ENCODE results near the gene USP47.
A peak's percentile ranks its signal among the peaks of the same experiment; 100 is the strongest.

The USP47 gene

DNA sequence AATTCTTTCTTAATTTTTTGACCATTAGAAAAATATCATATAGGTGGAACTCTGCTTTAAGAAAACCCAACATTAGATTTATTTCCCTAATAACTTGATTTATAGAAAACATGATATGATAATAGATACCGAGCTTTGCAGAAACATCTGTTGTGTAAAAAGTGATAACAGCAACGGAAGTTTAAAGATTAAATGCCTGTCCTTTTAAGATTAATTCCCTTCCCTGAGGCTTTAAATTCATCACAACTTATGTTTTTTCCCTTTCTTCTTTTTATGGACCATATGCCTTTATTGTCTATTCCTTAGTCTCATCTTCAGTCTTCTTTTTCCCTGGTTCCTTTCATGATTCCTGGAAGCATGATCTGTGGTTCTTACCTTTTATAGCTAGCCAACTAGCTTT, 1.9 kb downstream of the USP47 start:
- no peaks in the 10 kb centered on the region for H3K9me3 Mint-ChIP-seq (ENCODE audit: low read depth)
- no peaks in the 10 kb centered on the region for H3K36me3 Mint-ChIP-seq
- H3K27ac Mint-ChIP-seq: no peak overlapping the region
- H3K4me3 Mint-ChIP-seq: no peak overlapping the region
- H3K27me3 Mint-ChIP-seq: peaks cover 5% of the 10 kb centered on the region
- H3K4me1 Mint-ChIP-seq (ENCODE audit: low read depth): peaks cover 7% of the 10 kb centered on the region

DNA sequence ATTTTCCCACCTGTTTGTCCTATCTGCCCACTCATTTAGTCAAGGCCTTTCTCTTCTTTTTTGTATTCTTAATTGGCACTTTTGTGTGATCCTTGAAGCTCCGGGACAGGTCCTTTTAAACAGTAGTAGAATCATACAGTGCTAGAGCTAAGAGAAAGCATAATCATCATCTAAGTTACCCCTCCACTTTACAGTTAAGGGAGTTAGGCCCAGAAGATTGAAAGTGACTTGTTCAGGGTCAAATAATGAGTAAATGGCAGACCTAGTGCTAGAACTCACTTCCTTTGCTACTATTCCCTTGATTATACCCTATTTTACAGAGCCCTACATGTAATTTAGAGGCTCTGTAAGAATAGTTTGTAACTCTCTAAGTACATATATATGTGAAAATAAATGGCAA, 2.5 kb downstream of the USP47 start:
- Mint-ChIP-seq H3K4me1 (ENCODE audit: low read depth) (peaks cover 13% of the 10 kb centered on the region), H3K27me3 (no peaks in the 10 kb centered on the region), H3K9me3 (ENCODE audit: low read depth) (no peaks in the 10 kb centered on the region), H3K27ac (no peak overlapping the region), H3K4me3 (no peak overlapping the region), H3K36me3 (no peaks in the 10 kb centered on the region)

GRCh38 chr11:11845071-11845470, 3.3 kb downstream of the USP47 start:
- no peaks in the 10 kb centered on the region for H3K27me3 Mint-ChIP-seq
- H3K9me3 Mint-ChIP-seq (ENCODE audit: low read depth): no peaks in the 10 kb centered on the region
- H3K27ac Mint-ChIP-seq: no peak overlapping the region
- H3K4me3 Mint-ChIP-seq: no peak overlapping the region
- H3K4me1 Mint-ChIP-seq (ENCODE audit: low read depth): peaks cover 21% of the 10 kb centered on the region
- H3K36me3 Mint-ChIP-seq: no peaks in the 10 kb centered on the region

- Mint-ChIP-seq H3K36me3 (no peaks in the 10 kb centered on the region), H3K27me3 (no peaks in the 10 kb centered on the region), H3K9me3 (ENCODE audit: low read depth) (no peaks in the 10 kb centered on the region), H3K27ac (no peak overlapping the region), H3K4me1 (ENCODE audit: low read depth) (peaks cover 26% of the 10 kb centered on the region), H3K4me3 (no peak overlapping the region)
Measured at GRCh38 chr11:11845551-11845950, 3.8 kb downstream of the USP47 start.

DNA sequence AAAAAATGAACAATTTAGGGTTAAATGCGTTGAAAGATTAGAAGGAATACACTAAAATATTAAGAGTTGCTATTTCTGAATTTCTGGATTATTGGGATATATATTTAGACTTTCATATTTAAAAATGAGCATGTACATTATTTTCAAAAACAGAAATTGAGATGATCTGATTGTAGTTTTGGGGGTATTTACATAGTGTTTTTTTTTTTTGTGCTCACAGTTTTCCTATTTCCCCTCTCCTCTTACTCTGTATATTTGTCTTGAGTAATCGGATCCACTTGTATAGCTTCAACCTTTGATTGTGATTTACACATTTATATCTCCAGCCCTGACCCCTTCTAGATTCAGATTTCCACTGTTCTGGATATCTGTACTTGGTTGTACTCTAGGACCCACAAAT, 5.3 kb downstream of the USP47 start:
- no peaks in the 10 kb centered on the region for H3K36me3 Mint-ChIP-seq
- H3K27me3 Mint-ChIP-seq: no peaks in the 10 kb centered on the region
- peak overlapping the region; percentile 65 for H3K4me3 Mint-ChIP-seq
- H3K27ac Mint-ChIP-seq: peak overlapping the region; percentile 70
- H3K9me3 Mint-ChIP-seq (ENCODE audit: low read depth): no peaks in the 10 kb centered on the region
- peaks cover 36% of the 10 kb centered on the region for H3K4me1 Mint-ChIP-seq (ENCODE audit: low read depth)

DNA sequence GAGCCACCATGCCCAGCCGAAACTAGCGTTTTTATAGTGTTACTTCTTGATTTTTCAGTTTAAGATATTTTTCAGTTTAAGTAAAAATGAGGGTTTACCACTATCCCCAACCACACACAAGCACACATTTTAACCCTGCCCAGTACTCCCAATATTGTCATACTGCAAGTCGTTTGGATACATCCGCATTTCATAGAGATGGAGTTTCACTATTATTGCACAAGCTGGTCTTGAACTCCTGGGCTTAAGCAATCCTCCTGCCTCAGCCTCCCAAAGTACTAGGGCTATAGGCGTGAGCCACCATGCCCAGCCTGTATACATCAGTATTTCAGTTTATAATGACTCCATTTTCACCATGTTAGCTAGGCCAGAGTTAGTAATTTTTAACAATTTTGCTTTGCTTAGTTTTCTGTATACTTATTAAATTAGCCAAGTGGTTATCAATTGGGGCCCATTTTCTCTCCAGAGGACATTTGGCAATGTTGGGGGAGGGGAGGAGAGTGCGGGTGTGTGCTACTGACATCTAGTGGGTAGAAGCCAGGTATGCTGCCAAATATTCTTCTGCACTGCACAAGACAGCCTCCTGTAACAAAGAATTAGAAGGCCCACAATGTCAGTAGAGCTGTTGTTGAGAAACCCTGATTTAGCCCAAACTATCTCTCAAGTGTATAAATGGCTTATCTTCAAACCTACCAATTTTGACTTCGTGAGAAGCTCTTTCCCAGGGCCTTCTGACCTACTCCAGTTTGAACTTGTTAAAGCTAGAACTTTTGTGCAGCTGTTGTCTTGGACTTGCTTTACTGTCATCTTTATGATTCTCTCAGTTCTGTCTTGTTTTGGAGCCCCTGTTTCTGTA, 7.3 kb downstream of the USP47 start:
- Mint-ChIP-seq H3K9me3 (ENCODE audit: low read depth) (no peaks in the 10 kb centered on the region), H3K4me3 (peak overlapping the region; percentile 60), H3K27me3 (no peaks in the 10 kb centered on the region), H3K4me1 (ENCODE audit: low read depth) (peaks cover 51% of the 10 kb centered on the region), H3K27ac (peak overlapping the region; percentile 67), H3K36me3 (no peaks in the 10 kb centered on the region)

GRCh38 chr11:11850668-11851067, 8.9 kb downstream of the USP47 start:
- H3K36me3 Mint-ChIP-seq: no peaks in the 10 kb centered on the region
- no peak overlapping the region for H3K27ac Mint-ChIP-seq
- peaks cover 58% of the 10 kb centered on the region for H3K4me1 Mint-ChIP-seq (ENCODE audit: low read depth)
- peak overlapping the region; percentile 60 for H3K4me3 Mint-ChIP-seq
- no peaks in the 10 kb centered on the region for H3K9me3 Mint-ChIP-seq (ENCODE audit: low read depth)
- H3K27me3 Mint-ChIP-seq: no peaks in the 10 kb centered on the region

GRCh38 chr11:11856638-11857037, 14.9 kb downstream of the USP47 start:
- Mint-ChIP-seq H3K4me3 (peak overlapping the region; percentile 15), H3K27me3 (no peaks in the 10 kb centered on the region), H3K9me3 (ENCODE audit: low read depth) (no peaks in the 10 kb centered on the region), H3K27ac (peak overlapping the region; percentile 22), H3K4me1 (ENCODE audit: low read depth) (peaks cover 73% of the 10 kb centered on the region), H3K36me3 (no peaks in the 10 kb centered on the region)

DNA sequence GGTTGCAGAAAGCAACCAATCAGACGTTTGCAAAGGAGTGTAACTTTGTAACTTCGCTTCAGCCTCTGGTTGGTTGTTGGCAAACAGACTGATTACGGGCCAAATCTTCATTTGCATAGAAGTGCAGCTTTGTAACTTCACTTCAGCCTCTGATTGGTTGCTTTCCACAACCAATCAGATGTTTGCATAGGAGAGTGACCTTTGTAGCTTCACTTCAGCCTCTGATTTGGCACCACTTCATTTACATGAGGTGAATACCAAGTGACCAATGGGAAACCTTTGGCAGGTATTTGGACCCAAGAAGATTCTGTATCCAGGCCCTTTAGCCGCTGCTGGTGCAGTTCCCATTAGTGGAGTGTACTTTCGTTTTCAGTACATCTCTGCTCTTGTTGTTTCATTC, 16.0 kb downstream of the USP47 start:
- Mint-ChIP-seq H3K4me3 (peak overlapping the region; percentile 41), H3K27ac (no peak overlapping the region), H3K4me1 (ENCODE audit: low read depth) (peaks cover 70% of the 10 kb centered on the region), H3K27me3 (no peaks in the 10 kb centered on the region), H3K36me3 (no peaks in the 10 kb centered on the region), H3K9me3 (ENCODE audit: low read depth) (no peaks in the 10 kb centered on the region)

GRCh38 chr11:11858676-11859075, 16.9 kb downstream of the USP47 start:
- Mint-ChIP-seq H3K4me3 (peak overlapping the region; percentile 55), H3K27ac (peak overlapping the region; percentile 46), H3K27me3 (no peaks in the 10 kb centered on the region), H3K36me3 (no peaks in the 10 kb centered on the region), H3K9me3 (ENCODE audit: low read depth) (no peaks in the 10 kb centered on the region), H3K4me1 (ENCODE audit: low read depth) (peaks cover 66% of the 10 kb centered on the region)

DNA sequence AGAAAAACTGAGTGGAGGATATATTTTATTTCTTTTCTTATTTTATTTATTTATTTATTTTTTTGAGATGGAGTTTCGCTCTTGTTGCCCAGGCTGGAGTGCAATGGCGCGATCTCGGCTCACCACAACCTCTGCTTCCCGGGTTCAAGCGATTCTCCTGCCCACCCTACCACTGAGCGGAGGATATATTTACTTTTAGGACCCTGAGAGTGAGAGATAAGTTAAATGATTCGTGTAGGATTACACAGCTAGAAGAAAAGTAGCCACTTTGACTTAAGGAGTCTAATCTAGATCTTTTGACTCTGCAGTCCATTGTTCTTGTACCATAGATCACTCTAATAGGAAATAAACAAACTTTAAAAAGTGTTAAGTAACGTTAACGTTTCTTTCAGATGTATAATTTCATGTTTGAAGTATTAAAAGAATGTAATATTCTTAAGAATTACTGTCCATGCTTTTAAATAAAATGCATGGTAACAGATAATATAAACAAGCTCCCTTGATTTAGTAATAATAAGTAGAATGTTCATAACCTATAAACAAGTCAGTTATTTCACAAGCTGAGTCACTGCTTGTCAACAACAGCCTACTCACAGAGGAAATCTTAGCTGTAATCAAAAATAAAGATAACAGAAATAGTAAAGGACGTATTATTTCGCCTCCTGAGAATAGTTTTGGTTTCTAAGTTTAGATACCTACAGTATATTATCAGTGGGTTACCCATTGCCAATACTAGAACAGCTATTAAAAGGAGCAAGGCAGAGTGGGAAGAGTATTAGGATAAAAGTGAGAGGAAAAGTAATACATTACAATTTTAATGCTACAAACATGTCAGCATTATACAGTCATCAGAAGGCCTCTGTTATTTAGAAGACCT, 18.6 kb downstream of the USP47 start:
- H3K9me3 Mint-ChIP-seq (ENCODE audit: low read depth): no peaks in the 10 kb centered on the region
- peak overlapping the region; percentile 12 for H3K27ac Mint-ChIP-seq
- H3K4me3 Mint-ChIP-seq: peak overlapping the region; percentile 2
- H3K4me1 Mint-ChIP-seq (ENCODE audit: low read depth): peaks cover 74% of the 10 kb centered on the region
- no peaks in the 10 kb centered on the region for H3K27me3 Mint-ChIP-seq
- no peaks in the 10 kb centered on the region for H3K36me3 Mint-ChIP-seq

DNA sequence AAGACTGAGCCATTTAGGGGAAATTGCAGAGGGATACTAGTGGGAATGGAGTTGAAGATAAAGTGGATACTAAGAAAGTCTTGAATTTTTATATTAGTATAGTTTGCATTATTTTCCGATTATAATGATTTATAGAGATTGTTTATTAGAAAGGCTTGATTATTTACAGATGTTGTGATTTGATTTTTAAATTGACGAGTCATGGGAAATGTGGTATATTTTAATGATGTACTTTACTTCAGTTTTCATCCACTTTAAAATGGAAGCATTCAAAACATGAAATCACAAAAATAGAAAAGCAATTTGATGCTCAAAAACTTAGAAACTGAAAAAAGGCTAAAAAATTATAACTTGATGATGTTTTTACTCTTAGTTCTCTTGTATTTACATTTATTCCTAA, 21.2 kb downstream of the USP47 start:
- Mint-ChIP-seq H3K4me3 (no peak overlapping the region), H3K9me3 (ENCODE audit: low read depth) (no peaks in the 10 kb centered on the region), H3K4me1 (ENCODE audit: low read depth) (peaks cover 74% of the 10 kb centered on the region), H3K36me3 (peaks cover 3% of the 10 kb centered on the region), H3K27me3 (no peaks in the 10 kb centered on the region), H3K27ac (no peak overlapping the region)

DNA sequence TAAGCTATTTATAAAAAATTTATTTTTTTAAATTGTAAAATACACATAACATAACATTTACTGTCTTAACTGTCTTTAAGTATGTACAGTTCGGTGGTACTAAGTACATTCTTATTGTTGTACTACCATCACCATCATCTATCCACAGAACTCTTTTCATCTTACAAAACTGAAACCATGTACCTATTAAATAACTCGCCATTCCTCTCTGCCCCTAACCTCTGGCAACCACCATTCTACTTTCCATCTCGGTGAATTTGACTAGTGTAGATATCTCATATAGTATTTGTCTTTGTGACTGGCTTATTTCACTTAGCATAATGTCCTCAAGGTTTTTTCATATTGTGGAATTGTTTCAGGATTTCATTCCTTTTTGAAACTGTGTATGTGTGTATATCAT, 22.6 kb downstream of the USP47 start:
- H3K4me3 Mint-ChIP-seq: peak overlapping the region; percentile 10

GRCh38 chr11:11864803-11865202, 23.0 kb downstream of the USP47 start:
- Mint-ChIP-seq H3K27me3 (no peaks in the 10 kb centered on the region), H3K4me3 (peak overlapping the region; percentile 24), H3K27ac (peak overlapping the region; percentile 41), H3K36me3 (peaks cover 5% of the 10 kb centered on the region), H3K4me1 (ENCODE audit: low read depth) (peaks cover 74% of the 10 kb centered on the region), H3K9me3 (ENCODE audit: low read depth) (no peaks in the 10 kb centered on the region)

More for the DNA sequence above, 22.6 kb downstream of the USP47 start:
- Mint-ChIP-seq H3K27me3 (no peaks in the 10 kb centered on the region), H3K4me1 (ENCODE audit: low read depth) (peaks cover 71% of the 10 kb centered on the region), H3K36me3 (peaks cover 5% of the 10 kb centered on the region), H3K27ac (peak overlapping the region; percentile 11), H3K9me3 (ENCODE audit: low read depth) (no peaks in the 10 kb centered on the region)

DNA sequence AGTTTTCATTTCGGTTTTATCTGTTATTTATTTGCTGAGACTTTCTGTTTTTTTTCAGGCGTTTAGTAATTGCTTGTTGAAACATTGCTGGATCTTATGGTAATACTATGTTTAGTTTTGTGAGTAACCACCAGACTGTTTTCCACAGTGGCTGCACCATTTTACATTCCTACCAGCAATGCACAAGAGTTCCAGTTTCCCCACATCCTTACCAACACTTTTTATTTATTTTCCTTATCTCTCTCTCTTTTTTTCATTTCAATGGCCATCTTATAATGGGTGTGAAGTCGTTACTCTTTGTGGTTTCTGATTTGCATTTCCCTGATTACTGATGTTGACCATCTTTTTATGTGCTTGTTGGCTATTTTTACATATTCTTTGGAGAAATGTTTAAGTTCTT, 23.7 kb downstream of the USP47 start:
- H3K36me3 Mint-ChIP-seq: peaks cover 5% of the 10 kb centered on the region
- no peaks in the 10 kb centered on the region for H3K9me3 Mint-ChIP-seq (ENCODE audit: low read depth)
- H3K4me1 Mint-ChIP-seq (ENCODE audit: low read depth): peaks cover 76% of the 10 kb centered on the region
- H3K27ac Mint-ChIP-seq: peak overlapping the region; percentile 41
- peak overlapping the region; percentile 24 for H3K4me3 Mint-ChIP-seq
- H3K27me3 Mint-ChIP-seq: no peaks in the 10 kb centered on the region

Data from activated naive CD8-positive, alpha-beta T cell (primary cell).